LNCaP clone FGC (cell line): ENCODE measurements around the gene TNK2.

Experiments used
- DNase-seq: peaks from one replicate; pipeline ENCODE4 v3.0.0-alpha.2; 2011; ENCODE audit warnings: low read depth
- H3K4me3 ChIP-seq: 2 replicates; pipeline ENCODE4 v1.5.1; 2011; ENCODE audit warnings: mild to moderate bottlenecking, low read depth, low read length, control low read depth
- TF ChIP-seq, protein P1 (sequence below): IDR thresholded peaks from 2 replicates; pipeline ENCODE4 v1.5.1; 2012; ENCODE audit warnings: mild to moderate bottlenecking; ENCODE audit not compliant: control insufficient read depth, insufficient read depth; ENCODE audit errors: extremely low read depth

Gene TNK2

DNA sequence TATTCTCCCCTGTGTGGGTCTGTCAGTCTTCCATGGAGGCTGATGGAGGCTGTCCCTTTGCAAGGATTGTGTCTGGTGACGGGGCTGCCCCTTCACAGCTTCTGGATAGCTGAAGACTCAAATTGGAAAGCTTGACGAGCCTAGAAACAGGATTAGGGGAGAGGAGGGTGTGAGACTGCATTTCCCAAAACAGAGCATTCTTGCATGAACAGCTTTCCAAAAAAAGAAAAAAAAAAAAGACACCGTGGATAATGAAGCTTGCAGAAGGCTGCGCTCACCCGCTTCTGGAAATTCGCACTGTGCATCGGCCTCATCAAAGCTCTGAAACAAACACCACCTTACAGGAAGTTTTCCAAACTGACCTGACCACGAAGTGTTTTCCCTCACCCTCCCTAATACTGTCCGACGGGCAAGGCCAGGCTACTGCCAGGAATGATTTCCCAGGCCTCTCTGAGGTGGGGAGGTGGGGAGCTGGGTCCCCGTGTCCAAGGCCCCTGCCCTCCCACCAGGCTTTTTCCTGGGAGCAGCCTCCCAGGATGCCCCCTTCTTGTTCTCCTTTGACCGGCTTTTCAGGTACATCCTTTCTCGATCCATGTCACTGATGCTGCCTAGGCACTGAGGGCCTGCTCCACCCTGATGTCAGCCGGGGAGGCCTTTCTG, 71.7 kb downstream of the TNK2 start:
- TF ChIP-seq, protein P1, sequence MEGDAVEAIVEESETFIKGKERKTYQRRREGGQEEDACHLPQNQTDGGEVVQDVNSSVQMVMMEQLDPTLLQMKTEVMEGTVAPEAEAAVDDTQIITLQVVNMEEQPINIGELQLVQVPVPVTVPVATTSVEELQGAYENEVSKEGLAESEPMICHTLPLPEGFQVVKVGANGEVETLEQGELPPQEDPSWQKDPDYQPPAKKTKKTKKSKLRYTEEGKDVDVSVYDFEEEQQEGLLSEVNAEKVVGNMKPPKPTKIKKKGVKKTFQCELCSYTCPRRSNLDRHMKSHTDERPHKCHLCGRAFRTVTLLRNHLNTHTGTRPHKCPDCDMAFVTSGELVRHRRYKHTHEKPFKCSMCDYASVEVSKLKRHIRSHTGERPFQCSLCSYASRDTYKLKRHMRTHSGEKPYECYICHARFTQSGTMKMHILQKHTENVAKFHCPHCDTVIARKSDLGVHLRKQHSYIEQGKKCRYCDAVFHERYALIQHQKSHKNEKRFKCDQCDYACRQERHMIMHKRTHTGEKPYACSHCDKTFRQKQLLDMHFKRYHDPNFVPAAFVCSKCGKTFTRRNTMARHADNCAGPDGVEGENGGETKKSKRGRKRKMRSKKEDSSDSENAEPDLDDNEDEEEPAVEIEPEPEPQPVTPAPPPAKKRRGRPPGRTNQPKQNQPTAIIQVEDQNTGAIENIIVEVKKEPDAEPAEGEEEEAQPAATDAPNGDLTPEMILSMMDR, result no peak
- no peak overlapping the region for H3K4me3 ChIP-seq

DNA sequence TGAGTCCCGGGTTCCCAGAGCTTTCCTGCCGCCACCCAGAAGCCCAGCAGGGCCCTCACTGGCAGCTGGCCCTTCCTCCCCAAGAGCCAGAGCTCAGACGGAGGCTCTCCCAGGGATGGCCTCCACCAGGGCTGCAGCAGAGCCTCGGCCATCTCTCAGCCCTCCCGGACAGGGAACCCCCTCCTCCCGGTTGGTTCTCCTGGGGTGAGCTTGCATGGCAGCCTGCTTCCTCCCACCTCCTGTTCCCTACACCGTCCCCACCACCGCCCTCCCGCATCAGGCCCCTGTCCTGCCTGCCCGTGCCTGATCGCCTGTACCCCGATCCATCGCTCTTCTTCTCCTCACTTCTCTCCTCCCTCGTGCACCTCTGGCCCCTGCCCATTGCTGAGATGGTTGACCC, 72.6 kb downstream of the TNK2 start:
- no peak overlapping the region for H3K4me3 ChIP-seq
- DNase-seq, result no peak
- TF ChIP-seq, protein P1, result no peak

More for the DNA sequence above, 71.7 kb downstream of the TNK2 start:
- DNase-seq, result no peak

- no peak overlapping the region for H3K4me3 ChIP-seq
- TF ChIP-seq, protein P1, result no peak
- DNase-seq, result no peak
Observed at GRCh38 chr3:195834675-195835583, 73.4 kb downstream of the TNK2 start.

- no peak overlapping the region for H3K4me3 ChIP-seq
- TF ChIP-seq, protein P1, result no peak
- DNase-seq, result no peak
Observed at GRCh38 chr3:195829897-195830254, 78.5 kb downstream of the TNK2 start.

DNA sequence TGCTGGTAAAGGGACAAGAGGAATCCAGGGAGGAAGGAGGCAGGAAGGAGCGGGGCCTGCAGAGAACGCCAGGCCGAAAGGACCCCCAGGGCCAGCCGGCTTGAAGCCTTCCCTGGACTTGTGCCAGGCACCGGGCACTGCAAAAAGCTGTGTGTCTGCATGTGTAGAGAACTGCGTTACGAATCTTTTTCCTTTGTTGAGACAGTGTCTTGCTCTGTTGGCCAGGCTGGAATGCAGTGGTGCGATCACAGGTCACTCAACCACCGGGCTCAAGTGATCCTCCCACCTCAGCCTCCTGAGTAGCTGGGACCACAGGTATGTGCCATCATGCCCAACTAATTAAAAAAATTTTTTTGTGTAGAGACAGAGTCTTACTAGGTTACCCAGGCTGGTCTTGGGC, 79.6 kb downstream of the TNK2 start:
- TF ChIP-seq, protein P1, result no peak
- no peak for DNase-seq
- no peak overlapping the region for H3K4me3 ChIP-seq

- H3K4me3 ChIP-seq, result no peak overlapping the region
- TF ChIP-seq, protein P1, result no peak
- no peak for DNase-seq
Observed at GRCh38 chr3:195825857-195826804, 82.2 kb downstream of the TNK2 start.
